ENCODE measurements around the gene CWF19L2. TPM values are rescaled to one million over a fixed set of nuclear protein-coding genes. Genes with fewer than 3 reads are reported as not detected.
"Not testable (repeated sequence)": the region's sequence is repeated elsewhere in the genome, so short reads cannot be mapped to it uniquely, and the experiment has no call there.

CWF19L2 gene
- polyA plus RNA-seq, 3 donors, result 19.9 to 22.4 (median 20.6) TPM

- DNase-seq (ENCODE audit: extremely low read depth in 1 of 11, low read depth in 9 of 11, low spot score in 4 of 11), result no peak
Measured at GRCh38 chr11:107453594-107454286, 3.9 kb downstream of the CWF19L2 start.

DNA sequence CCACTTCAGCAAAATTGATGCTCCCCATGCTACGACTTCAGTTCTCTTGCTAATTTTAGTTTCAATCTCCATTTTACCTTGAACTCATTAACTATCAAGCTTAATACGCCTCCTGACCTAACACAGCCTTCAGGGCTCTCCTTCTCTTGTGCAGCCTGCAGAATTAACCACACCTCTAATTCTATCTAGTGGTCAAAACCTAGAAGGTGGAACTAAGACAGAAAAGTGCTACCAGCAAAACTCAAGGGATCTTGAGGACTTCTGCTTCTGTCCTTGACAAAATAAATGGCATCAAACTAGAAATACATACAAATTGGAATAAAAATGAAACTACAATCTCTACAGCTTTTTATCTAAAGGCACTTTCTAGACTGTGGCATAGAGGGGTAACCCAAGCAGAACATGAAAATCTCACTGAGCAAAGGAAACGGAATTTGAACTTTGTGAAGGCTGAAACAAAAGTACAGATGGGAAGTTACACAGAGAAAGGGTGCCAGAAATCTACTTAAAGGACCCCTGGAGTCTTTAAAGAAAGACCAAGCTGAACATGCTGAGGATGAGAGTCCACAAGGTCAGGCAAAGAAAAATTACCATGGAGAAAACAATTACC, 10.7 kb downstream of the CWF19L2 start:
- no peak for DNase-seq (ENCODE audit: extremely low read depth in 1 of 11, low read depth in 9 of 11, low spot score in 4 of 11)

DNA sequence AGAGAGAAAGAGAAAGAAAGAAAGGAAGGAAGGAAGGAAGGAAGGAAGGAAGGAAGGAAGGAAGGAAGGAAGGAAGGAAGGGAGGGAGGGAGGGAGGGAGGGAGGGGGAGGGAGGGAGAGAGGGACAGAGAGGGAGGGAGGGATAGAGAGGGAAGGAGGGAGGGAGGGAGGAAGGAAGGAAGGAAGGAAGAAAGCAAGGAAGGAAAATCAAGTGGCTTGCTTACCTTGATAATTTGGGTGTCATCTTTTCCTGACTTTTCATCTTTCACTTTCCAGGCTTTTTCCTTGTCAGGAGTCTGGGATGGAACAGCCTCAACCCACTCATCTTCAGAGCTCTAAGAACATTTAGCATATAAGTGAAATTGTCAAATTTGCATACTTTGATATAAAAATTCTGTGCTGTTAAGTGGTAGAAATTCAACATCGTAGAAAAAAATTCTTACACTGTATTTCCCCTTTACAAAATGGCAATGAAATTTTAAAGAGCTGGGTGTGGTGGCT, 14.9 kb downstream of the CWF19L2 start:
- no peak for DNase-seq (ENCODE audit: extremely low read depth in 1 of 11, low read depth in 9 of 11, low spot score in 4 of 11)

DNA sequence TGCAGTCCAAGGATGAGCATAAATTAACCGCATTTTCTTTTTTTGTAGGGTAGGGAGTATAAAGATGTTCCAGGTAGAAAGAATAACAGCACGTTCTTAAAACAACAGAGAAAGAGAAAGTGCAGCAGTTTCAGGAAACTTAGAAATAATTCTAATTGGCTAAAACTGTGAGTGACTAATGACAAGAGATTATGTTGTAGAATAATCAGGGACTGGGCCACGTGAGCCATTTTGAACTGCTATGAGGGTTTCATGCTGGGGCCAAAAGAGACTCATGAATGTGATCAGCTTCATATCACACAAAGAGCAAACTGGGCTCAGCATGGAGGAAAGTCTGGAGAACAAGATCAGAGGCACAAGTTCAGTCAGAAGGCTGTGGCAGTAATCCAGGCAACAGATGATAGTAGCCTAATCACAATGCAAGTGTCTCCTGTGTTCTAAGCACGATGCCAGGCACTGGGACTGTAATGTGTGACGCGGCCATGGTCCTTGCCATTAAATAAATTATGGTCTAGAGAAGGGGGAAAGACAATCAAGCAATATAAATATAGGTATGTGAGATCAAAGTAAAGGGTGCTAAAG, 17.9 kb downstream of the CWF19L2 start:
- DNase-seq (ENCODE audit: extremely low read depth in 1 of 11, low read depth in 9 of 11, low spot score in 4 of 11), result no peak

GRCh38 chr11:107438148-107438547, 19.5 kb downstream of the CWF19L2 start:
- no peak for DNase-seq (ENCODE audit: extremely low read depth in 1 of 11, low read depth in 9 of 11, low spot score in 4 of 11)

- DNase-seq (ENCODE audit: extremely low read depth in 1 of 11, low read depth in 9 of 11, low spot score in 4 of 11), result no peak
Measured at GRCh38 chr11:107430525-107430924, 27.1 kb downstream of the CWF19L2 start.

GRCh38 chr11:107427569-107428180, 29.9 kb downstream of the CWF19L2 start:
- DNase-seq (ENCODE audit: extremely low read depth in 1 of 11, low read depth in 9 of 11, low spot score in 4 of 11), result no peak

DNA sequence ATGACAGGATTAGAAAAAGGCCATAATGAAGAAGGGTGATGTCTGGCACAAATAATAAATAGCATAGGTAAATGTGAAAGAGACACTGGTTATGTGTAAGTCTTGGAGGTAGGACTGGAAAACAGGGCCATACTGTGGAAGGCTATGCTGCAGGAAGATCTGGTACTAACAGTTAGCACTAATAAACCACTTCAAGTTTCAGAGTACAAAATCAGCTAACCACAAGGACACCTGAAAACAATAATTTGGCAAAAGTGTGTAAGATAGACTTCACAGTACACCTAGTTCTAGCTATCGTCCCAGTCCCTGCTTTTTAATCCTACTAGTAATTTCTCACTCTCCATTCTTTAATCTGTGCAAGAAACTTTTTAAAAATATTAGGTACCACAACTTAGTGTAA, 44.3 kb downstream of the CWF19L2 start:
- no peak for DNase-seq (ENCODE audit: extremely low read depth in 1 of 11, low read depth in 9 of 11, low spot score in 4 of 11)

DNA sequence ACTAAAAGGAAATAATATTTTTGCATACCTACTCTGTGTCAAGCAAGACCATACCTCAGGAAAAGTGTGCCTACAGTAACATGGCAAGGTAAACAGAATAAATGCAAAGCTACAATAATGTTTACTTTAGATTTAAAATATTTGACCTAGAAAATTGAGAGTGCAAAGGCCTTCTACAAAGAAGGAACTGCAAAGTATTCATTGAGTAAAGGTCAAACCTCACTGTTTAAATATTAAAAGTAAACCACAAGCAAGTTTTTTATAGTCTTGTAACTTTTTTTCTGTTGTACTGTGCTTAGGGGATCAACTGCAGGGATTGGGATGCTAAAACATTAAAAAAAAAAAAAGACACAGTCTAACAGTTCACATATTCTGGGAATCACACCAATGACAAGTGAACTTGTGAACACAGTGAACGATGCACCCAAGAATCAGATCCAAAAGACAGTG, 48.8 kb downstream of the CWF19L2 start:
- no peak for DNase-seq (ENCODE audit: extremely low read depth in 1 of 11, low read depth in 9 of 11, low spot score in 4 of 11)

- DNase-seq (ENCODE audit: extremely low read depth in 1 of 11, low read depth in 9 of 11, low spot score in 4 of 11), result no peak
Measured at GRCh38 chr11:107405260-107405659, 52.4 kb downstream of the CWF19L2 start.

DNA sequence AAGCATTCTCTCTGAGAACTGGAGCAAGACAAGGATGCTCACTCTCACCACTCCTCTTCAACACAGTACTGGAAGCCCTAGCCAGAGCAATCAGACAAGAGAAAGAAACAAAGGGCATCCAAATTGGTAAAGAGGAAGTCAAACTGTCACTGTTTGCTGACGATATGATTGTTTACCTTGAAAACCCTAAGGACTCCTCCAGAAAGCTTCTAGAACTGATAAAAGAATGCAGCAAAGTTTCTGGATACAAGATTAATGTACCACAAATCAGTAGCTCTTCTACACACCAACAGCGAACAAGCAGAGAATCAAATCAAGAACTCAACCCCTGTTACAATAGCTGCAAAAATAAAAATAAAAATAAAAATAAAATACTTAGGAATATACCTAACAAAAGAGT, 56.5 kb downstream of the CWF19L2 start:
- not testable (repeated sequence) for DNase-seq (ENCODE audit: extremely low read depth in 1 of 11, low read depth in 9 of 11, low spot score in 4 of 11)

- DNase-seq (ENCODE audit: extremely low read depth in 1 of 11, low read depth in 9 of 11, low spot score in 4 of 11), result no peak
Measured at GRCh38 chr11:107397357-107397756, 60.3 kb downstream of the CWF19L2 start.

- no peak for DNase-seq (ENCODE audit: extremely low read depth in 1 of 11, low read depth in 9 of 11, low spot score in 4 of 11)
Measured at GRCh38 chr11:107392611-107393010, 65.0 kb downstream of the CWF19L2 start.

- not testable (repeated sequence) for DNase-seq (ENCODE audit: extremely low read depth in 1 of 11, low read depth in 9 of 11, low spot score in 4 of 11)
Measured at GRCh38 chr11:107390701-107391100, 66.9 kb downstream of the CWF19L2 start.

DNA sequence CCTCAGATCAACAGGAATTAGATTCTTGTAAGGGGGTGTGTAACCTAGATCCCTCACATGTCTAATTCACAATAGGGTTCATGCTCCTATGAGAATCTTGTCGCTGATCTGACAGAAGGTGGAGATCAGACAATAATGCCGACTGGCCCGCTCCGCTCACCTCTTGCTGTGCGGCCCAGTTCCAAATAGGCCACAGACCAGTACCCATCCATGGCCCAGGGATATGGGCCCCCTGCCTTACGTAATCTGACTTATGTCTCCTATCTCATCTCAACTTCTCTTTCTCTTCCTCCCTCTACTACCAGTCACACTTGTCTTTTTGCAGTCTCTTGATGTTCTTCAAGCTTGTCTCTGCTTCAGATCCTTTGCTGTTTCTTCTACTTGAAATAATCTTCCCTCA, 70.0 kb downstream of the CWF19L2 start:
- no peak for DNase-seq (ENCODE audit: extremely low read depth in 1 of 11, low read depth in 9 of 11, low spot score in 4 of 11)

DNA sequence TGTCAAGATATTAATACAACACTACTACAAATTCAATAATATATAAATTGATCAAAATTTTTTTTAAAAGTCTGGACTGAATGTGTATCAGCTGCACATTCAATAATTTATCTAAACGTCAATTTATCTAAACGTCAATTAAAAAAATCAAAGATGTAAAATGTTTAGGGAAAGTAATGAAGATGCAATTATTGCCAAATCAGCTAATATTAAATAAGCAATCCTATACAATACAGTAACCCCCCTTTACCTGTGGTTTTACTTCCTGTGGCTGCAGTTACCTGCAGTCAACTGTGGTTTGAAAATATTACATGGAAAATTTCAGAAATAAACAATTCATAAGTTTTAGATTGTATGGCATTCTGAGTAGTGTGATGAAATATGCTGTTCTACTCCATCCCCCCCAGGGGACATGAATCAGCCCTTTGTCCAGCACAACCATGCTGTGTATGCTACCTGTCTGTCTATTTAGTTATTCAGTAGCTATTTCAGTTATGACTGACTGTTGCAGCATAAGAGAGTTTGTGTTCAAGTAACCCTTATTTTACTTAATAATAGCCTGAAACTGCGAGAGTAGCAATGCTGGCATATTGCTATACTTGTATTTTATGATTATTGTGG, 72.2 kb downstream of the CWF19L2 start:
- no peak for DNase-seq (ENCODE audit: extremely low read depth in 1 of 11, low read depth in 9 of 11, low spot score in 4 of 11)

DNA sequence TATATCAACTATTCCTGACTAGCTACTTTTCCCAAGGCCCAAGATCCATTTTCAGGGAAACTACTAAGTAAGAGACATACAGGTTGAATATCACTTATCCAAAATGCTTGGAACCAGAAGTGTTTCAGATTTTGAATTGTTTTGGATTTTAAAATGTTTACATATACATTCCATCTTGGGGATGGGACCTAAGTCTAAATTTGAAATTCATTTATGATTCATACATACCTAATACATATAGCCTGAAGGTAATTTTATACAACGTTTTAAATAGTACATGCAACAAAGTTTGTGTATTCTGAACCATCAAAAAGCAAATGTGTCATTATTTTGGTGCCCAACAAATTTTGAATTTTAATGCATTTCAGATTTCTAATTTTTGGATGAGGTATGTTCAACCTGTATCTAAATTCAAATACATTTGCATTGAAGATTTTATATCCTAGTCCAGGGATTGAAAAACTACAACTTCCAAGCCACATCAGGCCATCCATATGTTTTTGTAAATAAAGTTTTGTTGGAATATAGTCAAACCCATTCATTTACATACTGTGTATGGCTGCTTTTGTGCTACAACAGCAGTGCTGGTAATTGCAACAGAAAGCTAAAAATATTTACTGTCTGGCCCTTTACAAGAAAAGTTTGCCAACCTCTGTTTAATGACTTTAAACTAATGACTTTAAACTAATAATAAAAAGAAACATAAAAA, 73.3 kb downstream of the CWF19L2 start:
- DNase-seq (ENCODE audit: extremely low read depth in 1 of 11, low read depth in 9 of 11, low spot score in 4 of 11), result no peak

DNA sequence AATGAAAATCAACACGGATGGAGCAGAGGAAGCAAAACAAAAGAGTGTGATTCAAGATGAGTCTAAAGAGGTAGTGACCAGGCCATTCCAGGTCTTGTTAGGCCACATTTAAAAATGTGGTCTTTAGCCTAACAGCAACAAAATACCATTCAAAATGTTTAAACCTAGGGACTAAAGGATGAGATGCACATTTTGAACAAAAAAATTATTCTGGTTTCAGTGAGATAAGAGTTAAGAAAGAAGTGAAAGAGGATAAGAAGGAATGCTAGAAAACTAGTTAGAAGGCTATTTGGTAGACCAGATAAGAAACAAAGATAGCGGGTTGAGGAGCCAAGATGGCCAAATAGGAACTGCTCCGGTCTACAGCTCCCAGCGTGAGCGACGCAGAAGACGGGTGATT, 85.2 kb downstream of the CWF19L2 start:
- DNase-seq (ENCODE audit: extremely low read depth in 1 of 11, low read depth in 9 of 11, low spot score in 4 of 11), result no peak

DNA sequence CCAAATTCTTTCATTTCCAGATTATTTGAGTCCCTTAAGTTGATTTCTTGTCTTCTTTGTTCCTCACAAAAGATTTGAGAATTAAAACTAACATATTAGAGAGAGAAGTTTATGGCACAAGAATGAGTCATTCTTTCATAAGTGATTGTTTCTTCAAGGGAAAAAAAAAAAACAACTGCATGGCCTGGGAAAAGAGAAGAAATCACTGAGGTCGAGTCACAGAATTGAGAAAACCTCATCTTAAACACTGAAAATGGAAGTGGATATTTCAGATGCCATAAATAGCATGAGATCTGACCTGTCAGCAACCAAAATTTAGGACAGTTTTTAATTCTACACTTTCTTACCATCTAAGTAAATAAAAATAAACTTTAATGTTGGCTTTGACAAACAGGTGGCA, 87.2 kb downstream of the CWF19L2 start:
- DNase-seq (ENCODE audit: extremely low read depth in 1 of 11, low read depth in 9 of 11, low spot score in 4 of 11), result no peak

Measured in renal cortex interstitium (tissue), 11 donors.